H9 (cell line): ENCODE measurements around the gene SH3RF3. TPM values are rescaled to one million over a fixed set of nuclear protein-coding genes. Genes with fewer than 3 reads are reported as not detected.

Experiments
- DNase-seq: peaks from one replicate; pipeline ENCODE4 v3.0.0-alpha.2; 2017
- H2AFZ ChIP-seq: one replicate; pipeline ENCODE4 v1.6.1; 2013; ENCODE audit warnings: mild to moderate bottlenecking, low read length, control low read depth, moderate library complexity
- H2AK5ac ChIP-seq: 2 replicates; pipeline ENCODE4 v1.6.1; 2013; ENCODE audit warnings: low read length, control low read depth, mixed read lengths; ENCODE audit not compliant: insufficient read length
- H2BK120ac ChIP-seq: one replicate; pipeline ENCODE4 v1.6.1; 2013; ENCODE audit warnings: low read depth, mild to moderate bottlenecking, low read length, control low read depth, inconsistent platforms; ENCODE audit not compliant: poor library complexity, severe bottlenecking
- H2BK12ac ChIP-seq: 2 replicates; pipeline ENCODE4 v1.6.1; 2013; ENCODE audit warnings: low read length, control low read depth, mixed read lengths, low read depth; ENCODE audit not compliant: insufficient read length
- H2BK15ac ChIP-seq: 2 replicates; pipeline ENCODE4 v1.6.1; 2013; ENCODE audit warnings: low read depth, low read length, control low read depth
- H2BK20ac ChIP-seq: one replicate; pipeline ENCODE4 v1.6.1; 2013; ENCODE audit warnings: low read depth, mild to moderate bottlenecking, low read length, control low read depth, inconsistent platforms; ENCODE audit not compliant: poor library complexity, severe bottlenecking
- H2BK5ac ChIP-seq: 2 replicates; pipeline ENCODE4 v1.6.1; 2013; ENCODE audit warnings: low read length, control low read depth, mixed read lengths; ENCODE audit not compliant: insufficient read length
- H3K14ac ChIP-seq: 2 replicates; pipeline ENCODE4 v1.6.1; 2013; ENCODE audit warnings: low read length, control low read depth; ENCODE audit not compliant: insufficient read depth
- H3K18ac ChIP-seq: 2 replicates; pipeline ENCODE4 v1.6.1; 2013; ENCODE audit warnings: low read depth, mild to moderate bottlenecking, mixed read lengths, low read length, control low read depth; ENCODE audit not compliant: insufficient read length
- H3K23ac ChIP-seq: 2 replicates; pipeline ENCODE4 v1.6.1; 2013; ENCODE audit warnings: low read length, control low read depth, mixed read lengths, low read depth; ENCODE audit not compliant: insufficient read length
- H3K23me2 ChIP-seq: 2 replicates; pipeline ENCODE4 v1.6.1; 2013; ENCODE audit warnings: low read depth, mild to moderate bottlenecking, mixed read lengths, low read length, control low read depth; ENCODE audit not compliant: insufficient read length, poor library complexity, severe bottlenecking
- H3K27ac ChIP-seq: 2 replicates; pipeline ENCODE4 v1.5.1; 2013; ENCODE audit warnings: low read length, control low read depth, mixed read lengths, low read depth; ENCODE audit not compliant: insufficient read length
- H3K27me3 ChIP-seq: 2 replicates; pipeline ENCODE4 v1.6.1; 2013; ENCODE audit warnings: low read length, control low read depth, inconsistent platforms; ENCODE audit not compliant: insufficient read depth
- H3K4ac ChIP-seq: 2 replicates; pipeline ENCODE4 v1.6.1; 2013; ENCODE audit warnings: low read depth, mild to moderate bottlenecking, control low read depth, inconsistent platforms, low read length, moderate library complexity
- H3K4me1 ChIP-seq: 2 replicates; pipeline ENCODE4 v1.6.1; 2013; ENCODE audit warnings: low read length, control low read depth, inconsistent platforms; ENCODE audit not compliant: insufficient read depth
- H3K4me2 ChIP-seq: 2 replicates; pipeline ENCODE4 v1.6.1; 2013; ENCODE audit warnings: low read length, control low read depth, mixed read lengths; ENCODE audit not compliant: insufficient read length, insufficient read depth
- H3K56ac ChIP-seq: 2 replicates; pipeline ENCODE4 v1.6.1; 2013; ENCODE audit warnings: low read depth, mild to moderate bottlenecking, mixed read lengths, low read length, control low read depth; ENCODE audit not compliant: insufficient read length
- H3K79me1 ChIP-seq: 2 replicates; pipeline ENCODE4 v1.6.1; 2013; ENCODE audit warnings: low read depth, mild to moderate bottlenecking, moderate library complexity, low read length, control low read depth, inconsistent platforms; ENCODE audit not compliant: insufficient read depth, poor library complexity, severe bottlenecking
- H3K79me2 ChIP-seq: 2 replicates; pipeline ENCODE4 v1.6.1; 2013; ENCODE audit warnings: low read length, control low read depth, inconsistent platforms; ENCODE audit not compliant: insufficient read depth
- H3K9ac ChIP-seq: 2 replicates; pipeline ENCODE4 v1.6.1; 2013; ENCODE audit warnings: low read length, control low read depth, mixed read lengths; ENCODE audit not compliant: insufficient read length; ENCODE audit errors: extremely low read depth
- H3K9me3 ChIP-seq: one replicate; pipeline ENCODE4 v1.6.1; 2013; ENCODE audit warnings: low read depth, low read length, inconsistent platforms; ENCODE audit not compliant: control insufficient read depth
- H3T11ph ChIP-seq: one replicate; pipeline ENCODE4 v1.6.1; 2013; ENCODE audit warnings: mild to moderate bottlenecking, low read length, control low read depth, inconsistent platforms
- H4K20me1 ChIP-seq: one replicate; pipeline ENCODE4 v1.6.1; 2013; ENCODE audit not compliant: control insufficient read depth, insufficient read length, insufficient read depth
- H4K5ac ChIP-seq: 2 replicates; pipeline ENCODE4 v1.6.1; 2013; ENCODE audit warnings: low read depth, mild to moderate bottlenecking, mixed read lengths, low read length, control low read depth; ENCODE audit not compliant: insufficient read length
- H4K8ac ChIP-seq: replicated peaks from 2 replicates; pipeline ENCODE4 v1.6.1; 2013; ENCODE audit warnings: low read length, control low read depth, mixed read lengths, low read depth; ENCODE audit not compliant: insufficient read length
- H4K91ac ChIP-seq: 2 replicates; pipeline ENCODE4 v1.6.1; 2013; ENCODE audit warnings: low read depth, mild to moderate bottlenecking, moderate library complexity, mixed read lengths, low read length, control low read depth; ENCODE audit not compliant: insufficient read length
- H3K27ac Mint-ChIP-seq, 3 experiments: 2 replicates in 2 of 3; 3 replicates in 1 of 3; pipeline ENCODE4 v1.8.0; 2020 to 2021; ENCODE audit warnings: mixed read lengths in 3 of 3, mild to moderate bottlenecking in 1 of 3, moderate library complexity in 1 of 3
- H3K27me3 Mint-ChIP-seq: 2 replicates; pipeline ENCODE4 v1.8.0; 2021; ENCODE audit warnings: low read depth, mild to moderate bottlenecking, moderate library complexity, mixed read lengths
- H3K36me3 Mint-ChIP-seq, 3 experiments: 2 replicates in 2 of 3; 3 replicates in 1 of 3; pipeline ENCODE4 v1.8.0; 2020 to 2021; ENCODE audit warnings: low read depth in 3 of 3, mixed read lengths in 3 of 3; ENCODE audit not compliant: insufficient read depth in 1 of 3
- H3K4me1 Mint-ChIP-seq, 2 experiments: 2 replicates each; pipeline ENCODE4 v1.8.0; 2020; ENCODE audit warnings: mixed read lengths in 2 of 2
- H3K4me3 Mint-ChIP-seq, 2 experiments: 2 replicates in 1 of 2; 3 replicates in 1 of 2; pipeline ENCODE4 v1.8.0; 2020 to 2021; ENCODE audit warnings: mild to moderate bottlenecking in 2 of 2, mixed read lengths in 2 of 2, moderate library complexity in 1 of 2
- H3K9me3 Mint-ChIP-seq, 2 experiments: 2 replicates in 1 of 2; 3 replicates in 1 of 2; pipeline ENCODE4 v1.8.0; 2020; ENCODE audit warnings: mild to moderate bottlenecking in 2 of 2, mixed read lengths in 2 of 2, moderate library complexity in 1 of 2
- WGBS: extraction: QIAGEN DNeasy Blood & Tissue Kit; methylation state at CpG from one replicate; pipeline ENCODE4 v1.1.7; 2013; ENCODE audit warnings: missing lambda C conversion rate, low lambda C conversion rate, mixed read lengths; ENCODE audit not compliant: insufficient read length; ENCODE audit errors: extremely low coverage; 5-methylcytosine and 5-hydroxymethylcytosine counted together
- total RNA-seq: library from RNA; stranded (reverse); gene quantifications from 2 replicates; pipeline ENCODE4 v1.2.1, GENCODE V29; 2021
- TF ChIP-seq, protein P1 (sequence below): fragments of 200-600 bp; sonication (generic); conservative IDR thresholded peaks from 3 replicates; pipeline ENCODE4 v1.8.0; 2021; ENCODE audit warnings: antibody characterized with exemption, mild to moderate bottlenecking

SH3RF3 gene
- total RNA-seq, 1 experiment from 2014 or later, result 0.46 TPM

DNA sequence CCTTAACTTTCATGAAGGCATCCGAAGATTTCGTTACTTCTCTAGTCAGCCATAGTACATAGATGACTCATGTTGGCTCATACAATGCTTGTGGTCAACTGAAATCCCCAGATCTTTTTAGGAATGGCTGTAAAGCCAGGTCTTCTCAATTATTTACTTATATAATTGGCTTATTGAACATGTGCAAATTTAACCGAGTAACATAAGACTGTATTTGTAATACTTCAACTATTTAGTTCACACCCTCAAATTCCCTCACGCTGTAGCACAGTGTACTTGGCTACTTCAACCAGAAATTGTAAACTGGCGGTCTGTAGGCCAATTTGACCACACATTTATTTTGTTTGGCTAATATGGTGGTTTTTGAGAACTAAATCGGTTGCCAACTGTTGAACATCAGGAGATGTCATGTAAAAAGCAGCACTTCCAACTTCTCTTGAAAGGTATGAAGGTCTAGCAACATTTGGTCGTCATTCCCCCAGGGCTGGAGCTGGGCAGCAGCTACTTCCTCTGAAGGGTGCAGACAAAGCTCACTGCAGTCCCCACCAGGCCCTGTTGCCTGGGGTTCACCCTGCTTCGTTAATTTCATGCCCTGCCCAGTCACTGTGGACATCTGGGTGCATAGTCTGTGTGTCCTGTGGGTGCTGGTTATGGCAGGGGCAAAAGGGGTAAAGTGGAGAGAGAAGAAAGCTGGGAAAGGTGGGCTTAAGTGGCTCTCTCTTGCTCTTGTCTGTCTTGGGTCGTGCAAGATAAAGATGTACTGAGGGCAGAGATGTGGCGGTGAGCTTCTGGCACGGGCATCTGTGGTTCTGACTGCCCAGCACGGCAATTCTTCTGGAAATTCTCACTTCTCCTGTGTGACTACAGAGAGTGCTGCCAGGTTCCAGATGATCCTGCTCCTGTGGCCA is 3.2 kb upstream of the SH3RF3 start:
- Histone ChIP-seq H4K91ac (no peak overlapping the region), H3K23me2 (peaks cover 9% of the 10 kb centered on the region), H4K20me1 (peaks cover 3% of the 10 kb centered on the region), H3K9me3 (no peaks in the 10 kb centered on the region), H2AFZ (no peak overlapping the region), H3K18ac (no peak overlapping the region), H3K4me2 (no peak overlapping the region), H2BK15ac (no peak overlapping the region), H2BK5ac (no peak overlapping the region), H3K4me1 (no peaks in the 10 kb centered on the region), H3K27ac (no peak overlapping the region), H3K79me1 (no peaks in the 10 kb centered on the region), H3K23ac (no peak overlapping the region), H3K9ac (no peak overlapping the region), H3K79me2 (no peaks in the 10 kb centered on the region), H2AK5ac (no peak overlapping the region), H3K14ac (no peak overlapping the region), H3T11ph (no peak overlapping the region), H2BK120ac (no peak overlapping the region), H2BK20ac (no peak overlapping the region), H2BK12ac (no peak overlapping the region), H3K56ac (no peak overlapping the region), H3K4ac (no peak overlapping the region), H4K5ac (no peak overlapping the region), H3K27me3 (peaks cover 24% of the 10 kb centered on the region; the same call in 1 of the 2 replicates), H4K8ac (no peak overlapping the region)
- Mint-ChIP-seq H3K27me3 (peaks cover 57% of the 10 kb centered on the region), H3K9me3 (peaks cover 3% of the 10 kb centered on the region in 2 experiments; a peak in 2 of 5 replicates), H3K4me1 (peaks cover 11 to 15% of the 10 kb centered on the region in 2 experiments), H3K36me3 (no peaks in the 10 kb centered on the region; a peak in 1 of 7 replicates), H3K27ac (no peak overlapping the region), H3K4me3 (no peak overlapping the region)
- DNase-seq, result no peak
- no CpG with 5 or more reads among the region's 12 CpGs for WGBS
- TF ChIP-seq, protein P1, sequence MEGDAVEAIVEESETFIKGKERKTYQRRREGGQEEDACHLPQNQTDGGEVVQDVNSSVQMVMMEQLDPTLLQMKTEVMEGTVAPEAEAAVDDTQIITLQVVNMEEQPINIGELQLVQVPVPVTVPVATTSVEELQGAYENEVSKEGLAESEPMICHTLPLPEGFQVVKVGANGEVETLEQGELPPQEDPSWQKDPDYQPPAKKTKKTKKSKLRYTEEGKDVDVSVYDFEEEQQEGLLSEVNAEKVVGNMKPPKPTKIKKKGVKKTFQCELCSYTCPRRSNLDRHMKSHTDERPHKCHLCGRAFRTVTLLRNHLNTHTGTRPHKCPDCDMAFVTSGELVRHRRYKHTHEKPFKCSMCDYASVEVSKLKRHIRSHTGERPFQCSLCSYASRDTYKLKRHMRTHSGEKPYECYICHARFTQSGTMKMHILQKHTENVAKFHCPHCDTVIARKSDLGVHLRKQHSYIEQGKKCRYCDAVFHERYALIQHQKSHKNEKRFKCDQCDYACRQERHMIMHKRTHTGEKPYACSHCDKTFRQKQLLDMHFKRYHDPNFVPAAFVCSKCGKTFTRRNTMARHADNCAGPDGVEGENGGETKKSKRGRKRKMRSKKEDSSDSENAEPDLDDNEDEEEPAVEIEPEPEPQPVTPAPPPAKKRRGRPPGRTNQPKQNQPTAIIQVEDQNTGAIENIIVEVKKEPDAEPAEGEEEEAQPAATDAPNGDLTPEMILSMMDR, result no peak
